ENCODE measurements around the gene METAP1D. TPM values are rescaled to one million over a fixed set of nuclear protein-coding genes. Genes with fewer than 3 reads are reported as not detected.
A peak's percentile ranks its signal among the peaks of the same experiment; 100 is the strongest.

The METAP1D gene
- total RNA-seq, 1 experiment from 2014 or later: 32.4 TPM

GRCh38 chr2:172000696-172001361 lies 1.1 kb downstream of the METAP1D start:
- H3K9me2 ChIP-seq (ENCODE audit: insufficient read depth): no peaks in the 10 kb centered on the region
- H3K4me3 ChIP-seq: peak overlapping the region; percentile 65
- CTCF ChIA-PET: interaction anchor here (0.5 kb wide), 1 partner anchor 9 kb away, joined by 17 read pairs; no protein-coding TSS in a partner anchor
- intact Hi-C loops (cut with micrococcal nuclease; ENCODE audit: unreplicated experiment): loop anchor here (1.0 to 10.0 kb wide), 3 partner anchors 7 to 224 kb away; no protein-coding TSS in a partner anchor
- TF ChIP-seq EZH2 (IDR thresholded peaks at IDR 0.05; ENCODE audit: low read depth): no peak
- TF ChIP-seq CTCF (conservative IDR thresholded peaks at IDR 0.05): no peak
- no peaks in the 10 kb centered on the region for H3K36me3 ChIP-seq (ENCODE audit: low read depth)
- no peaks in the 10 kb centered on the region for H3K9me3 ChIP-seq (ENCODE audit: insufficient read depth, low read depth)
- POLR2A ChIA-PET (ENCODE audit: unreplicated experiment): interaction anchor here (0.6 to 0.7 kb wide), 3 partner anchors 20 to 106 kb away, joined by 4 to 18 read pairs (median 8); no protein-coding TSS in a partner anchor
- peaks cover 17% of the 10 kb centered on the region for H3K4me1 ChIP-seq (replicated peaks; ENCODE audit: insufficient read depth)
- H2AFZ ChIP-seq: peak overlapping the region; percentile 96
- H3K79me2 ChIP-seq (ENCODE audit: low read depth): peaks cover 8% of the 10 kb centered on the region; the same call in 1 of the 2 replicates
- no peaks in the 10 kb centered on the region for H3K27me3 ChIP-seq (ENCODE audit: insufficient read depth, low read depth)
- H4K20me1 ChIP-seq (ENCODE audit: insufficient read depth): no peaks in the 10 kb centered on the region
- peak overlapping the region; percentile 77 for H3K27ac ChIP-seq
- no TSS peak for BruUV-seq (replicated peaks)
- H3F3A ChIP-seq (ENCODE audit: insufficient read depth, low read depth): peaks cover 10% of the 10 kb centered on the region; the same call in 1 of the 2 replicates
- H3K4me2 ChIP-seq: peak overlapping the region; percentile 71
- DNase-seq: no peak

- Histone ChIP-seq H3K4me2 (no peak overlapping the region), H3K4me3 (no peak overlapping the region), H3K27me3 (ENCODE audit: insufficient read depth, low read depth) (no peaks in the 10 kb centered on the region), H2AFZ (no peak overlapping the region), H3K79me2 (ENCODE audit: low read depth) (no peaks in the 10 kb centered on the region), H3K9me2 (ENCODE audit: insufficient read depth) (no peaks in the 10 kb centered on the region), H3K27ac (no peak overlapping the region), H3K9me3 (ENCODE audit: insufficient read depth, low read depth) (no peaks in the 10 kb centered on the region), H3K36me3 (ENCODE audit: low read depth) (no peaks in the 10 kb centered on the region), H3F3A (ENCODE audit: insufficient read depth, low read depth) (peaks cover 6% of the 10 kb centered on the region; the same call in 1 of the 2 replicates), H4K20me1 (ENCODE audit: insufficient read depth) (no peaks in the 10 kb centered on the region), H3K4me1 (replicated peaks; ENCODE audit: insufficient read depth) (peaks cover 9% of the 10 kb centered on the region)
- TF ChIP-seq EZH2 (IDR thresholded peaks at IDR 0.05; ENCODE audit: low read depth): no peak
- no TSS peak for BruUV-seq (replicated peaks)
- ChIA-PET CTCF (interaction anchor here (0.7 kb wide), 1 partner anchor 565 kb away, joined by 3 read pairs; no protein-coding TSS in a partner anchor), POLR2A (ENCODE audit: unreplicated experiment) (interaction anchor here (0.5 kb wide), 1 partner anchor 1538 kb away, joined by 3 read pairs; no protein-coding TSS in a partner anchor)
- intact Hi-C loops (cut with micrococcal nuclease; ENCODE audit: unreplicated experiment): loop anchor here (10.0 kb wide), 1 partner anchor 217 kb away; no protein-coding TSS in a partner anchor
- DNase-seq: no peak
Measured at GRCh38 chr2:172007372-172007771, 7.6 kb downstream of the METAP1D start.

GRCh38 chr2:172009823-172010222 lies 10.1 kb downstream of the METAP1D start:
- Histone ChIP-seq H3F3A (ENCODE audit: insufficient read depth, low read depth) (peaks cover 6% of the 10 kb centered on the region; the same call in 1 of the 2 replicates), H3K9me2 (ENCODE audit: insufficient read depth) (no peaks in the 10 kb centered on the region), H3K4me2 (no peak overlapping the region), H3K79me2 (ENCODE audit: low read depth) (no peaks in the 10 kb centered on the region), H4K20me1 (ENCODE audit: insufficient read depth) (no peaks in the 10 kb centered on the region), H3K27me3 (ENCODE audit: insufficient read depth, low read depth) (no peaks in the 10 kb centered on the region), H2AFZ (no peak overlapping the region), H3K4me3 (no peak overlapping the region), H3K36me3 (ENCODE audit: low read depth) (no peaks in the 10 kb centered on the region), H3K27ac (no peak overlapping the region), H3K4me1 (replicated peaks; ENCODE audit: insufficient read depth) (peaks cover 9% of the 10 kb centered on the region), H3K9me3 (ENCODE audit: insufficient read depth, low read depth) (no peaks in the 10 kb centered on the region)
- ChIA-PET CTCF (interaction anchor here (0.7 kb wide), 2 partner anchors 9 to 86 kb away, joined by 3 to 17 read pairs; no protein-coding TSS in a partner anchor), POLR2A (ENCODE audit: unreplicated experiment) (interaction anchor here (0.6 kb wide), 1 partner anchor 206 kb away, joined by 8 read pairs; no protein-coding TSS in a partner anchor)
- intact Hi-C loops (cut with micrococcal nuclease; ENCODE audit: unreplicated experiment): loop anchor here (10.0 kb wide), 1 partner anchor 215 kb away; no protein-coding TSS in a partner anchor
- no TSS peak for BruUV-seq (replicated peaks)
- TF ChIP-seq EZH2 (IDR thresholded peaks at IDR 0.05; ENCODE audit: low read depth): no peak
- TF ChIP-seq CTCF (conservative IDR thresholded peaks at IDR 0.05): no peak
- DNase-seq: no peak

Measured in PC-9 (cell line).